ENCODE data around the gene BCL2L14. TPM values are rescaled to one million over a fixed set of nuclear protein-coding genes. Genes with fewer than 3 reads are reported as not detected.

Gene BCL2L14
- total and polyA plus RNA-seq, 7 donors = not detected

DNA sequence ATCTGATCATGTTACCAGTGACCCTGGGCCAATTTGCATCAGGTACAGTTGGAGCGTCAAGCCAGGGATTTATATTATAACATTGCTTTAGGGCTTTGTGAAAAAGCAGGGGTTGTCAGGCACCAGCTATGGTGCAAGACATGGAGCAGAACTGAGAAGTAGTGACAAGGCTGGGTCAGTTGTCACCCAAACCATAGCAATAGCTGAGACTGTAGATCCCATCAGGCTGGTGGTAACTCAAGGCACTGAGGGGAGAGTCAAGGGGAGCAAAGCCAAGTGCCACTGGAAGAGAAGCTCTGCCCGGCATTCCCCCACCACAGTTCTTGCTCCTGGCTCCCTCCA is 16.9 kb downstream of the BCL2L14 start:
- Histone ChIP-seq H3K4me3 (no peak overlapping the region), H3K27ac (no peak overlapping the region), H3K27me3 (ENCODE audit: insufficient read depth in 3 of 3, low read length in 2 of 3) (no peaks in the 10 kb centered on the region), H3K9me3 (no peaks in the 10 kb centered on the region), H3K4me1 (no peaks in the 10 kb centered on the region), H3K36me3 (ENCODE audit: insufficient read depth in 1 of 2, low read depth in 1 of 2) (no peaks in the 10 kb centered on the region)
- ATAC-seq (no peak), DNase-seq (no peak)
- 64 to 79% (median 68%) methylated on average over 2 of the region's 2 CpGs for WGBS, 3 donors
- intact Hi-C loops (cut with DNase I) = loop anchor here in 1 of 2 donors (10.0 kb wide), 1 partner anchor 617 kb away; no protein-coding TSS in a partner anchor
- TF ChIP-seq, protein P1, sequence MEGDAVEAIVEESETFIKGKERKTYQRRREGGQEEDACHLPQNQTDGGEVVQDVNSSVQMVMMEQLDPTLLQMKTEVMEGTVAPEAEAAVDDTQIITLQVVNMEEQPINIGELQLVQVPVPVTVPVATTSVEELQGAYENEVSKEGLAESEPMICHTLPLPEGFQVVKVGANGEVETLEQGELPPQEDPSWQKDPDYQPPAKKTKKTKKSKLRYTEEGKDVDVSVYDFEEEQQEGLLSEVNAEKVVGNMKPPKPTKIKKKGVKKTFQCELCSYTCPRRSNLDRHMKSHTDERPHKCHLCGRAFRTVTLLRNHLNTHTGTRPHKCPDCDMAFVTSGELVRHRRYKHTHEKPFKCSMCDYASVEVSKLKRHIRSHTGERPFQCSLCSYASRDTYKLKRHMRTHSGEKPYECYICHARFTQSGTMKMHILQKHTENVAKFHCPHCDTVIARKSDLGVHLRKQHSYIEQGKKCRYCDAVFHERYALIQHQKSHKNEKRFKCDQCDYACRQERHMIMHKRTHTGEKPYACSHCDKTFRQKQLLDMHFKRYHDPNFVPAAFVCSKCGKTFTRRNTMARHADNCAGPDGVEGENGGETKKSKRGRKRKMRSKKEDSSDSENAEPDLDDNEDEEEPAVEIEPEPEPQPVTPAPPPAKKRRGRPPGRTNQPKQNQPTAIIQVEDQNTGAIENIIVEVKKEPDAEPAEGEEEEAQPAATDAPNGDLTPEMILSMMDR (IDR thresholded peaks at IDR 0.05) = no peak

DNA sequence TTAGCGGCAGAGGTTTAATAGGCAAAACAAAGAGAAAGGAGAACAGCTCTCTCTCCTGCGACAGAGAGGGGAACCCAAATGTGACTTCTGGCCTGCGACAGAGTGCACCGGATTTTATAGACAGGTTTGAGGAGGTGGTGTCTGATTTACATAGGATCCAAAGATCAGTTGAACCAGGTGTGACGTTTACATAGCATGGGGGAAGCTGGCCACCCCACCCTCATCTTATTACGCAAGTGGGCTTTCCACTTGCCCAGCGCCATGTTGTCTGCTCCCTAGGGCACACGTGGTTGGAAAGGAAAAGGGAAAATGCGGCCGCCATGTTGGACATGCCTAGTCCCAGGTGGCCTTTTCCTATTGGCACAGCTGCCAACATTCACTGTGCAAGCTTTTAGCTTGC is 17.4 kb downstream of the BCL2L14 start:
- Histone ChIP-seq H3K27me3 (ENCODE audit: insufficient read depth in 3 of 3, low read length in 2 of 3) (no peaks in the 10 kb centered on the region), H3K27ac (no peak overlapping the region), H3K4me1 (no peaks in the 10 kb centered on the region), H3K36me3 (ENCODE audit: insufficient read depth in 1 of 2, low read depth in 1 of 2) (no peaks in the 10 kb centered on the region), H3K4me3 (no peak overlapping the region), H3K9me3 (no peaks in the 10 kb centered on the region)
- DNase-seq (no peak), ATAC-seq (no peak)
- intact Hi-C loops (cut with DNase I) = loop anchor here in 1 of 2 donors (10.0 kb wide), 1 partner anchor 617 kb away; no protein-coding TSS in a partner anchor
- TF ChIP-seq, protein P1 (IDR thresholded peaks at IDR 0.05) = no peak
- 83 to 91% (median 90%) methylated on average over 10 of the region's 10 CpGs for WGBS, 3 donors

DNA sequence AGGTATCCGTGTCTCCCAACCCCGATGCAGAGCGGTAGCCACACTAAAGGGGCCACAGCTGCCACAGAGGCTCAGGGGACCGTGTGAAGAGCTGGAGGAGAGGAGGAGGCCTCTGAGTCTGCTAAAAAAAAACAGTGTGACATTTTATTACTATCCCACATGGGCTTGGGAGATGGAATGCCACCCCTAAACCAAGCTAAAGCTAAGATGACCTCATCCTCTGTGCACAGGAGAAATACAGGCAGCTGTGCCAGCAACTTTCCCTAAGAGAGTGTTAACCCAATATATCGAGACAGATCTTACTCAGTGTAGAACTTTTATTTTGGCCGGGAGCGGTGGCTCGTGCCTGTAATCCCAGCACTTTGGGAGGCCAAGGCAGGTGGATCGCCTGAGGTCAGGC is 18.0 kb downstream of the BCL2L14 start:
- TF ChIP-seq, protein P1 (IDR thresholded peaks at IDR 0.05) = no peak
- WGBS, 3 donors = 54 to 73% (median 61%) methylated on average over 9 of the region's 9 CpGs

DNA sequence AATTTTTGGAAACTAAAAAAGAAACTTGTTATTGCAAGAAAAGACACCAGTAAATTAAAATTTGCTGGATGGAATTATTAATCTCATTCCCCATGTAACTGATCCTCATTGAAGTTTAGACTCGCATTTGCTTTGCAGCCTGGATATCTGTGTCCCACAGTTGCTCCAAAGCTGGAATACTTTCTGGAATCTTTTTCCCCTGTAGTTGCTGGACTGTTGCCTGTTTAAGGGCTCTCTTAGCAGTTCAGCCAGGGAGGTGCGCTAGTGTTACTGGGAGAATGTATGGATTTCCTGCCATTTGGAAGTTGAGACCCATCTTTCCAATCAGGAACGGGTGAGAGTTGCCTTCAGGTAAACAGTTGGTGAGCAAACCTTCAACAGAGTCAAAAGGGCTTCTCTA is 20.3 kb downstream of the BCL2L14 start:
- H3K4me1 ChIP-seq = no peaks in the 10 kb centered on the region
- TF ChIP-seq, protein P1 (IDR thresholded peaks at IDR 0.05) = no peak
- intact Hi-C loops (cut with DNase I) = loop anchor here in 1 of 2 donors (10.0 kb wide), 1 partner anchor 54 kb away; no protein-coding TSS in a partner anchor
- no peak for DNase-seq
- H3K4me3 ChIP-seq = no peak overlapping the region
- H3K36me3 ChIP-seq (ENCODE audit: insufficient read depth in 1 of 2, low read depth in 1 of 2) = no peaks in the 10 kb centered on the region
- no peak for ATAC-seq
- H3K9me3 ChIP-seq = no peaks in the 10 kb centered on the region
- no peak overlapping the region for H3K27ac ChIP-seq
- no peaks in the 10 kb centered on the region for H3K27me3 ChIP-seq (ENCODE audit: insufficient read depth in 3 of 3, low read length in 2 of 3)
- WGBS, 3 donors = 64 to 75% (median 71%) methylated on average over 3 of the region's 3 CpGs

More for the DNA sequence above, 18.0 kb downstream of the BCL2L14 start:
- no peaks in the 10 kb centered on the region for H3K36me3 ChIP-seq (ENCODE audit: insufficient read depth in 1 of 2, low read depth in 1 of 2)
- DNase-seq (no peak), ATAC-seq (no peak)
- no peaks in the 10 kb centered on the region for H3K27me3 ChIP-seq (ENCODE audit: insufficient read depth in 3 of 3, low read length in 2 of 3)
- intact Hi-C loops (cut with DNase I) = loop anchor here in 1 of 2 donors (10.0 kb wide), 1 partner anchor 616 kb away; no protein-coding TSS in a partner anchor
- H3K9me3 ChIP-seq = no peaks in the 10 kb centered on the region
- no peak overlapping the region for H3K4me3 ChIP-seq
- H3K4me1 ChIP-seq = no peaks in the 10 kb centered on the region
- H3K27ac ChIP-seq = no peak overlapping the region
